ENCODE data around the gene DAPK3.

DNA sequence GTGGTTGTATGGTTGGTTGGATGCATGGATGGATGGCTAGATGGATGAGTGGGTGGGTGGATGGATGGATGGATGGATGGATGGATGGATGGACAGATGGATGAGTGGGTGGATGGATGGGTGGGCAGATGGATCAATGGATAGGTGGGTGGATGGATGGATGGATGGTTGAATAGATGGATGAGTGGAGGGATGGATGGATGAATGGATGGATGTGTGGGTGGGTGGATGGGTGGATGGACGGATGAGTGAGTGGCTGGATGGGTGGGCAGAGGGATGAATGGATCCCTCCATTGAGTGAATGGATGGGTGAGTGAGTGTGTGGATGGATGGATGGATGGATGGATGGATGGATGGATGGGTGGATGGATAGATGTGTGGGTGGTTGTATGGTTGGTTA, 47.0 kb downstream of the DAPK3 start:
- TF ChIP-seq TARDBP (IDR thresholded peaks at IDR 0.05) = no peak
- TF ChIP-seq SP1 (IDR thresholded peaks at IDR 0.05) = no peak
- no peak for TF ChIP-seq ELF4 (IDR thresholded peaks at IDR 0.05)
- TF ChIP-seq NFRKB (IDR thresholded peaks at IDR 0.05) = no peak
- no peak for TF ChIP-seq FOXK2 (IDR thresholded peaks at IDR 0.05)
- no peak for TF ChIP-seq LEF1 (IDR thresholded peaks at IDR 0.05; ENCODE audit: borderline replicate concordance)
- TF ChIP-seq, protein P1, sequence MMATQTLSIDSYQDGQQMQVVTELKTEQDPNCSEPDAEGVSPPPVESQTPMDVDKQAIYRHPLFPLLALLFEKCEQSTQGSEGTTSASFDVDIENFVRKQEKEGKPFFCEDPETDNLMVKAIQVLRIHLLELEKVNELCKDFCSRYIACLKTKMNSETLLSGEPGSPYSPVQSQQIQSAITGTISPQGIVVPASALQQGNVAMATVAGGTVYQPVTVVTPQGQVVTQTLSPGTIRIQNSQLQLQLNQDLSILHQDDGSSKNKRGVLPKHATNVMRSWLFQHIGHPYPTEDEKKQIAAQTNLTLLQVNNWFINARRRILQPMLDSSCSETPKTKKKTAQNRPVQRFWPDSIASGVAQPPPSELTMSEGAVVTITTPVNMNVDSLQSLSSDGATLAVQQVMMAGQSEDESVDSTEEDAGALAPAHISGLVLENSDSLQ (IDR thresholded peaks at IDR 0.05) = no peak
